Activated CD4-positive, alpha-beta memory T cell treated with anti-CD3 and anti-CD28 coated beads for 36 hours (primary cell): ENCODE measurements around the gene CCNYL1. TPM values are rescaled to one million over a fixed set of nuclear protein-coding genes. Genes with fewer than 3 reads are reported as not detected.
"Not testable (repeated sequence)": the region's sequence is repeated elsewhere in the genome, so short reads cannot be mapped to it uniquely, and the experiment has no call there.

Source experiments
- CTCF ChIA-PET: fragments of 350-600 bp; sonication (Branson Sonifier 250); formaldehyde crosslinking; loops from one replicate; lab custom pipeline; 2021; ENCODE audit warnings: antibody characterized with exemption, inconsistent platforms; lab: Charles Lee
- POLR2A ChIA-PET: fragments of 350-600 bp; sonication (Branson Sonifier 250); formaldehyde crosslinking; loops from one replicate; lab custom pipeline; 2021; ENCODE audit warnings: antibody characterized with exemption; lab: Charles Lee
- DNase-seq: peaks from one replicate; pipeline ENCODE4 v3.0.0-alpha.2; 2020
- H3K27ac Mint-ChIP-seq: one replicate; pipeline ENCODE4 v1.8.0; 2021; ENCODE audit warnings: mixed read lengths
- H3K27me3 Mint-ChIP-seq: one replicate; pipeline ENCODE4 v1.8.0; 2021; ENCODE audit warnings: mixed read lengths
- H3K36me3 Mint-ChIP-seq: one replicate; pipeline ENCODE4 v1.8.0; 2021; ENCODE audit warnings: mixed read lengths
- H3K4me1 Mint-ChIP-seq: one replicate; pipeline ENCODE4 v1.8.0; 2021; ENCODE audit warnings: low read depth, mixed read lengths
- H3K4me3 Mint-ChIP-seq: one replicate; pipeline ENCODE4 v1.8.0; 2021; ENCODE audit warnings: mild to moderate bottlenecking, mixed read lengths
- H3K9me3 Mint-ChIP-seq: one replicate; pipeline ENCODE4 v1.8.0; 2021; ENCODE audit warnings: mixed read lengths
- intact Hi-C: fragments of 100-400 bp; cut with micrococcal nuclease; formaldehyde crosslinking; loops from one replicate; pipeline ENCODE4 v1.15.1; 2023
- total RNA-seq, 2 experiments: library from RNA; stranded (reverse); gene quantifications; one replicate each; pipeline ENCODE4 v1.2.3, GENCODE V29; 2021

Gene CCNYL1
- total RNA-seq, 2 experiments from 2014 or later = 5.7 to 6.4 TPM

GRCh38 chr2:207723425-207723787 lies 12.0 kb downstream of the CCNYL1 start:
- H3K36me3 Mint-ChIP-seq, H3K4me3 Mint-ChIP-seq, DNase-seq, CTCF ChIA-PET, H3K9me3 Mint-ChIP-seq, H3K27me3 Mint-ChIP-seq: not testable (repeated sequence)
- POLR2A ChIA-PET = interaction anchor here (0.9 to 2.0 kb wide), 2 partner anchors 12 to 14 kb away, joined by 4 to 15 read pairs; partner anchors contain the start of gene CCNYL1
- H3K27ac Mint-ChIP-seq = peak overlapping the region; percentile 53
- intact Hi-C loops = loop anchor here (1.0 to 5.0 kb wide), 2 partner anchors 12 to 36 kb away; partner anchors contain the start of gene CCNYL1
- peaks cover 43% of the 10 kb centered on the region for H3K4me1 Mint-ChIP-seq

GRCh38 chr2:207724113-207724512 lies 12.7 kb downstream of the CCNYL1 start:
- no peak for DNase-seq
- H3K4me3 Mint-ChIP-seq = no peak overlapping the region
- peaks cover 43% of the 10 kb centered on the region for H3K4me1 Mint-ChIP-seq
- peak overlapping the region; percentile 15 for H3K27ac Mint-ChIP-seq
- no peaks in the 10 kb centered on the region for H3K27me3 Mint-ChIP-seq
- ChIA-PET POLR2A (no interaction called here), CTCF (interaction anchor here (0.9 kb wide), 1 partner anchor 98 kb away, joined by 3 read pairs; no protein-coding TSS in a partner anchor)
- intact Hi-C loops = loop anchor here (5.0 kb wide), 1 partner anchor 37 kb away; no protein-coding TSS in a partner anchor
- no peaks in the 10 kb centered on the region for H3K9me3 Mint-ChIP-seq
- no peaks in the 10 kb centered on the region for H3K36me3 Mint-ChIP-seq

- no peak overlapping the region for H3K27ac Mint-ChIP-seq
- DNase-seq = no peak
- POLR2A ChIA-PET = interaction anchor here (0.6 to 1.0 kb wide), 2 partner anchors 191 to 300 kb away, joined by 3 to 4 read pairs; partner anchors contain the start of gene PLEKHM3
- peaks cover 37% of the 10 kb centered on the region for H3K4me1 Mint-ChIP-seq
- intact Hi-C loops = no loop called here
- no peak overlapping the region for H3K4me3 Mint-ChIP-seq
- H3K36me3 Mint-ChIP-seq = peaks cover 3% of the 10 kb centered on the region
- CTCF ChIA-PET = interaction anchor here (1.0 to 2.5 kb wide), 6 partner anchors 14 to 346 kb away, joined by 3 to 15 read pairs (median 6); partner anchors contain the start of gene CCNYL1
- no peaks in the 10 kb centered on the region for H3K9me3 Mint-ChIP-seq
- H3K27me3 Mint-ChIP-seq = no peaks in the 10 kb centered on the region
Observed at GRCh38 chr2:207725873-207726578, 14.6 kb downstream of the CCNYL1 start.

- no peak overlapping the region for H3K4me3 Mint-ChIP-seq
Observed at GRCh38 chr2:207727261-207727660, 15.8 kb downstream of the CCNYL1 start.

GRCh38 chr2:207729465-207729998 lies 18.1 kb downstream of the CCNYL1 start:
- DNase-seq = no peak
- Mint-ChIP-seq H3K4me3 (no peak overlapping the region), H3K9me3 (no peaks in the 10 kb centered on the region), H3K27me3 (no peaks in the 10 kb centered on the region), H3K36me3 (peaks cover 7% of the 10 kb centered on the region), H3K4me1 (peaks cover 17% of the 10 kb centered on the region), H3K27ac (no peak overlapping the region)
- intact Hi-C loops = no loop called here
- CTCF ChIA-PET = no interaction called here
- POLR2A ChIA-PET = no interaction called here

More at GRCh38 chr2:207727261-207727660, 15.8 kb downstream of the CCNYL1 start:
- DNase-seq = no peak
- CTCF ChIA-PET = interaction anchor here (1.0 to 2.5 kb wide), 2 partner anchors 101 to 345 kb away, joined by 3 to 15 read pairs; no protein-coding TSS in a partner anchor
- Mint-ChIP-seq H3K9me3 (no peaks in the 10 kb centered on the region), H3K27ac (no peak overlapping the region), H3K4me1 (peaks cover 36% of the 10 kb centered on the region), H3K36me3 (peaks cover 3% of the 10 kb centered on the region), H3K27me3 (no peaks in the 10 kb centered on the region)
- POLR2A ChIA-PET = no interaction called here
- intact Hi-C loops = no loop called here

GRCh38 chr2:207731138-207731537 lies 19.7 kb downstream of the CCNYL1 start:
- ChIA-PET CTCF (no interaction called here), POLR2A (no interaction called here)
- Mint-ChIP-seq H3K36me3 (peaks cover 16% of the 10 kb centered on the region), H3K4me3 (no peak overlapping the region), H3K4me1 (peaks cover 11% of the 10 kb centered on the region), H3K9me3 (no peaks in the 10 kb centered on the region), H3K27ac (no peak overlapping the region), H3K27me3 (no peaks in the 10 kb centered on the region)
- DNase-seq = no peak
- intact Hi-C loops = no loop called here

GRCh38 chr2:207733597-207734240 lies 22.3 kb downstream of the CCNYL1 start:
- Mint-ChIP-seq H3K36me3 (peaks cover 16% of the 10 kb centered on the region), H3K4me3 (no peak overlapping the region), H3K4me1 (peaks cover 4% of the 10 kb centered on the region), H3K9me3 (no peaks in the 10 kb centered on the region), H3K27me3 (no peaks in the 10 kb centered on the region), H3K27ac (no peak overlapping the region)
- intact Hi-C loops = no loop called here
- DNase-seq = no peak
- CTCF ChIA-PET = interaction anchor here (0.9 kb wide), 2 partner anchors 12 to 42 kb away, joined by 3 read pairs; no protein-coding TSS in a partner anchor
- POLR2A ChIA-PET = no interaction called here

GRCh38 chr2:207734264-207734635 lies 22.8 kb downstream of the CCNYL1 start:
- Mint-ChIP-seq H3K4me3 (no peak overlapping the region), H3K27ac (no peak overlapping the region), H3K36me3 (peaks cover 16% of the 10 kb centered on the region), H3K4me1 (peaks cover 4% of the 10 kb centered on the region), H3K27me3 (no peaks in the 10 kb centered on the region), H3K9me3 (no peaks in the 10 kb centered on the region)
- POLR2A ChIA-PET = no interaction called here
- DNase-seq = no peak
- intact Hi-C loops = no loop called here
- CTCF ChIA-PET = interaction anchor here (0.9 kb wide), 2 partner anchors 12 to 42 kb away, joined by 3 read pairs; no protein-coding TSS in a partner anchor

- no peak for DNase-seq
- intact Hi-C loops = no loop called here
- ChIA-PET POLR2A (no interaction called here), CTCF (interaction anchor here (0.9 kb wide), 1 partner anchor 11 kb away, joined by 3 read pairs; no protein-coding TSS in a partner anchor)
- Mint-ChIP-seq H3K4me3 (no peak overlapping the region), H3K27ac (no peak overlapping the region), H3K4me1 (peaks cover 4% of the 10 kb centered on the region), H3K36me3 (peaks cover 16% of the 10 kb centered on the region), H3K27me3 (no peaks in the 10 kb centered on the region), H3K9me3 (no peaks in the 10 kb centered on the region)
Observed at GRCh38 chr2:207734636-207735512, 23.4 kb downstream of the CCNYL1 start.

GRCh38 chr2:207735513-207735859 lies 24.0 kb downstream of the CCNYL1 start:
- CTCF ChIA-PET, H3K9me3 Mint-ChIP-seq, H3K27ac Mint-ChIP-seq, H3K4me3 Mint-ChIP-seq, H3K27me3 Mint-ChIP-seq, intact Hi-C loops, DNase-seq, H3K4me1 Mint-ChIP-seq: not testable (repeated sequence)
- peaks cover 13% of the 10 kb centered on the region for H3K36me3 Mint-ChIP-seq
- POLR2A ChIA-PET = interaction anchor here (0.7 kb wide), 1 partner anchor 113 kb away, joined by 5 read pairs; no protein-coding TSS in a partner anchor

- POLR2A ChIA-PET = no interaction called here
- intact Hi-C loops = loop anchor here (10.0 kb wide), 1 partner anchor 331 kb away; no protein-coding TSS in a partner anchor
- Mint-ChIP-seq H3K36me3 (no peaks in the 10 kb centered on the region), H3K4me3 (no peak overlapping the region), H3K4me1 (no peaks in the 10 kb centered on the region), H3K9me3 (no peaks in the 10 kb centered on the region), H3K27me3 (no peaks in the 10 kb centered on the region), H3K27ac (no peak overlapping the region)
- DNase-seq = no peak
- CTCF ChIA-PET = interaction anchor here (1.0 to 4.6 kb wide), 4 partner anchors 52 to 329 kb away, joined by 3 to 93 read pairs (median 24); no protein-coding TSS in a partner anchor
Observed at GRCh38 chr2:207743514-207743913, 32.1 kb downstream of the CCNYL1 start.
